GM18951 (cell line): Measurements from ENCODE around the gene MYL10.

Experiments used
- POLR2A ChIP-seq: IDR thresholded peaks from 4 replicates; pipeline ENCODE4 v1.6.1; 2011; ENCODE audit warnings: mild to moderate bottlenecking; ENCODE audit not compliant: insufficient read length, insufficient read depth; ENCODE audit errors: extremely low read depth
- in situ Hi-C: fragments of 300-500 bp; cut with MboI; formaldehyde crosslinking; loops from one replicate; pipeline ENCODE4 v1.12.0; 2022; ENCODE audit warnings: low sequenced_read_pairs, mixed read lengths, inconsistent platforms; ENCODE audit not compliant: unreplicated experiment

MYL10 gene

DNA sequence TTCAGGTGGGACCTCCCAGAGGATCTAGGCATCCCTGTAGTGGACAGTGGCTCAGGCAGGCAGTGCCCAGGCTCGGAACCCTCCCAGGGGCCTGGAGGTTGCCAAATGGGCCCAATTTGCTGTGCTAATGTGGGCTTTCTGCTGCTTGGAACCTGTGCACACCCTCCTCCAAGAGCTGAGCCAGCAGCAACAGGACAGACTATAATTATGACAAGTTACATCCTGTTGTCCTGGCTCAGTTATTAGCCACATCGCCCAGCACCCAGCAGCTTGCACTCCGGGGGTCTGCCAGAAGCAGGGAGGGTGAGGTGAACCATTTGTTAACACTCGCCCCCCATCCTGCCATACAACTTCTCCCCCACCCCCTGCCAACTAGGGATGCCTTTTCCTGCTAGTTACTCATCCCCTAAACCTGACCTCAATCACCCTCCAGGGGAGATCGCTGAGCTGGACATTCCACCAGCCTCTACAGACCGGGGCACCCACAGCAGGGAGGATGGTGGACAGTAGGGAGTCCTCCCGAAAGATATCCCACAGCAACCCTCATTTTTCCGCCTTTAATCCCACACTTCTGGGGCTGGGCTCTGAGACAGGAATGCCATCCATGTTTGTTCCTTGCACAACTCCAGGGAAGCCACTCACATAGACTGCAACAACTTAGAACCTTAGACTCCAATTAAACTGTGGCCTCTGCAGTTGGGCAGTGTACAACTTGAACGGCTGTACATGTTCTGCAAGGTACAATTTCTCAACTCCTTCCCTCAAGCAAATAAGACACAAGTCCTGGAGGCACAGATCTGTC is 7.9 kb upstream of the MYL10 start:
- in situ Hi-C loops = no loop called here
- no peak for TF ChIP-seq POLR2A

DNA sequence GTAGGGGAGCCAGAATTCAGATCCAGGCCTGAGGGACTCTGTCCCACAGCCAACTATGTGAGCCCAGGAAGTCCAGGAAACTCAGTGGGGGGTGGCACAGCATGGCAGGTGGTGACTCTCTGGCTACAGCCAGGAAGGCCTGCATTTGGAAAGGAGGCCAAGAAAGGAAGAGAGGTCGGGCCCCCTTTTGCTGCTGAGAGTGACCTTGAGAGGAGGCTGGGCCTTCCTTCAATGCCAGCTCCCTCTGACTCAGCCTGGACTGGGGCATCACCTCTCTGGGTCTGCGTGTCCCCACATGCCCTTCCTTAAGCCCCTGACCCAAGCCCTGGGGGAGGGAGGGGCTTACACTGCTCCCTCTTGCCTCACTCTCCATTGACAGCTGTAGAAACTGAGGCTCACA is 6.4 kb upstream of the MYL10 start:
- TF ChIP-seq POLR2A = no peak
- in situ Hi-C loops = no loop called here

GRCh38 chr7:101634196-101634717 is 5.2 kb upstream of the MYL10 start:
- in situ Hi-C loops = no loop called here
- TF ChIP-seq POLR2A = no peak

GRCh38 chr7:101633511-101633910 is 4.4 kb upstream of the MYL10 start:
- in situ Hi-C loops = no loop called here

GRCh38 chr7:101632641-101633040 is 3.5 kb upstream of the MYL10 start:
- TF ChIP-seq POLR2A = no peak
- in situ Hi-C loops = no loop called here

More at GRCh38 chr7:101633511-101633910, 4.4 kb upstream of the MYL10 start:
- no peak for TF ChIP-seq POLR2A

DNA sequence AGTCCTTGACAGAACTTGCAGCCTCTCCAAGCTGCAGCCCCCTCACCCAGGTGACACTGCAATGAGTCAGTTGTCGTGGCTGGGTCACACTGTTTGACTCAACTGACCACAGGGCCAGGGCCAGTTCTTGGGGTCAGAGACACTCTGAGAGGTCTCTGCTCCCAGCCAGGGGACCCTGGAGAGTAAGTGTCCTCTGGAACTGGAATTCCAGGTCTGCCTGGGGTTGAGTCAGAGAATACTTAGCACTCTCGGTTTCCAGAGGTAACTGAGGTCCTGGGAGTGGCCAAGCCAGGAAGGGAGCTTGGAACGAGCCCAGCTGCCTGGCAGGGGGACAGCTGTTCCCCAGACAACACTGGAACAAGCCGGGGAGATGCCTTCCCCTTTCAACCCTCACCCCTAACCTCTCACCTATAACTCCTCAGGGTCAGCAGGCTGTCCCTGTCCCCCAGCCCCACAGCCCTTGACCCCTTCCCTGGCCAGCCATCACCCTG is 2.2 kb upstream of the MYL10 start:
- in situ Hi-C loops = no loop called here
- TF ChIP-seq POLR2A = no peak

GRCh38 chr7:101630591-101630990 is 1.5 kb upstream of the MYL10 start:
- TF ChIP-seq POLR2A = no peak
- in situ Hi-C loops = no loop called here

DNA sequence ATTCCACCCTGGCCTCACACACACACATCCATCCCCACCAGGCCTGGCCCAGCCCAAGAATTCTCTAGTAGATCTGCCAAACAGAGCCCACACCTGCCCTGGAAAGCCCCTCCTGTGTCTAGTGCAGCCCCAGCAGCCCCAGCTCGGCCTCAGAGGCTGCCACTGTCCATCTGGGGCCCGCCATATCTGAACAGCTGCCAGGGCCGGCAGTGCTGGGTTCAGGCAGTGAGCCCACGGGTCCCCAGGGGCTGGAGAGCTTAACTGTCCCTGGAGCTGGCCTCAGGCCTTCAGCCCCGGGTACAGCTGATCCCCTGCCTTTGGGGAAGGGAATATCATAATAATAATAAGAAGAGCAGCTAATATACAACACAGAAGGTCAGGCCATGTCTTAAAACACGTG is 574 bp downstream of the MYL10 start:
- no peak for TF ChIP-seq POLR2A
- in situ Hi-C loops = no loop called here

- TF ChIP-seq POLR2A = no peak
- in situ Hi-C loops = no loop called here
Observed at GRCh38 chr7:101626758-101627157, 2.3 kb downstream of the MYL10 start.

DNA sequence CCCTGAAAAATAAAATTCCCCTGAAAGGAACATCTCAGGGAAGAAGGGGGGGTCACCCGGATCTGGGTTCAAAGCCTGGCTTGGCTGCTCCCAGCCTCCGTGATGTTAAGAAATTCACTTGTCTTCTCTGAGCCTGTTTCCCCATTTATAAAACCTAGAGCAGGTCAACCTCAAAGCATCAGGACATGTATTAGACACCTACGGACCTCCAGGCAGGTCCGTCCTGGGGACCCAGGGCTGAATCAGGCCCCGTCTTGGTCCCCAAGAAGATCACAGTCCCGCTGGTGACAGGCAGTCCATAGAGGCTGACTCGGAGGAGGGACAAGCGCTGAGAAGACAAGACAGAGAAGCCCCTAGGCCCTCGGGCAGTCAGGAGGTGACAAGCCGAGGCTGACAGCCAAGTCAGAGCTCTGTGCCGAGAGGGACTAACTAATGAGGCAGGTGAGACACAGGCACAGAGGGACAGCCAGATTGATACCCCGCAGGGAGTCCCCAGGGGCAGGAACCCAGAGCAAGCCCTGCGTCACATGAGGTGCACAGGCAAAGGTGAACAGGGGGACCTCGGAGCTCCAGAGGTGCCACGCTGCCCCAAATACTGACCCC is 2.9 kb downstream of the MYL10 start:
- no peak for TF ChIP-seq POLR2A
- in situ Hi-C loops = no loop called here

- in situ Hi-C loops = no loop called here
- TF ChIP-seq POLR2A = no peak
Observed at GRCh38 chr7:101625031-101625791, 3.9 kb downstream of the MYL10 start.

- in situ Hi-C loops = no loop called here
- no peak for TF ChIP-seq POLR2A
Observed at GRCh38 chr7:101624246-101625001, 4.7 kb downstream of the MYL10 start.
